K562 (cell line): ENCODE data around the gene ATG4D. TPM values are rescaled to one million over a fixed set of nuclear protein-coding genes. Genes with fewer than 3 reads are reported as not detected.

Experiments used
- BCL6 ChIP-seq: fragments of 250-450 bp; sonication (Bioruptor Pico); IDR thresholded peaks from 2 replicates; pipeline ENCODE4 v1.4.0; 2020
- CEBPZ ChIP-seq: fragments of 150-350 bp; IDR thresholded peaks from 2 replicates; pipeline ENCODE4 v1.6.1; 2014; ENCODE audit warnings: low read depth, mild to moderate bottlenecking, low read length, borderline replicate concordance
- E2F1 ChIP-seq: sonication (generic); formaldehyde crosslinking; IDR thresholded peaks from 2 replicates; pipeline ENCODE4 v1.8.1; 2023; ENCODE audit warnings: mild to moderate bottlenecking, missing genetic modification reagents, moderate library complexity
- ELF2 ChIP-seq: fragments of 250-450 bp; sonication (Bioruptor Pico); IDR thresholded peaks from 2 replicates; pipeline ENCODE4 v1.5.0; 2021; ENCODE audit warnings: mild to moderate bottlenecking
- GATA2 ChIP-seq: sonication (generic); formaldehyde crosslinking; IDR thresholded peaks from 2 replicates; pipeline ENCODE4 v1.4.0; 2020; ENCODE audit warnings: mild to moderate bottlenecking, missing genetic modification reagents
- GTF2E2 ChIP-seq: fragments of 200-800 bp; sonication (Bioruptor generic); IDR thresholded peaks from 2 replicates; pipeline ENCODE4 v1.6.1; 2016; ENCODE audit warnings: missing genetic modification characterization, missing compliant biosample characterization
- HLTF ChIP-seq: fragments of 450-650 bp; IDR thresholded peaks from 2 replicates; pipeline ENCODE4 v1.6.1; 2016
- MYC ChIP-seq, 2 experiments: fragments of 250-450 bp in 1 of 2; sonication (Bioruptor Pico) in 1 of 2; IDR thresholded peaks; 2 replicates each; pipeline versions ENCODE4 v1.5.1 to v1.6.1; 2012 to 2021; ENCODE audit warnings: low read depth in 2 of 2, borderline replicate concordance in 1 of 2, improper control_type of control experiment in 1 of 2, low read length in 1 of 2, mild to moderate bottlenecking in 1 of 2, moderate library complexity in 1 of 2
- POLR2G ChIP-seq: fragments of 200-400 bp; formaldehyde crosslinking; IDR thresholded peaks from 2 replicates; pipeline ENCODE4 v1.6.1; 2017; ENCODE audit warnings: low read depth, mild to moderate bottlenecking, antibody characterized with exemption, low read length, moderate library complexity
- POLR3A ChIP-seq: IDR thresholded peaks from 2 replicates; pipeline ENCODE4 v1.6.1; 2011; ENCODE audit warnings: borderline replicate concordance, mild to moderate bottlenecking, moderate library complexity; ENCODE audit not compliant: insufficient read length, insufficient read depth; ENCODE audit errors: extremely low read depth
- RBM22 ChIP-seq: fragments of 200-400 bp; formaldehyde crosslinking; IDR thresholded peaks from 2 replicates; pipeline ENCODE4 v1.6.1; 2018; ENCODE audit warnings: low read length, low read depth; ENCODE audit not compliant: poor library complexity, severe bottlenecking
- SAFB2 ChIP-seq: fragments of 200-400 bp; formaldehyde crosslinking; IDR thresholded peaks from 2 replicates; pipeline ENCODE4 v1.6.1; 2018; ENCODE audit warnings: borderline replicate concordance, low read length, low read depth, moderate library complexity; ENCODE audit not compliant: severe bottlenecking
- SMARCC2 ChIP-seq: fragments of 450-650 bp; IDR thresholded peaks from 2 replicates; pipeline ENCODE4 v1.6.1; 2017; ENCODE audit warnings: antibody characterized with exemption, moderate library complexity, mild to moderate bottlenecking, low read depth
- SMC3 ChIP-seq: conservative IDR thresholded peaks from 2 replicates; pipeline ENCODE4 v1.6.1; 2011; ENCODE audit warnings: low read depth, low read length, improper control_type of control experiment; ENCODE audit not compliant: insufficient read depth
- SRSF3 ChIP-seq: fragments of 200-400 bp; formaldehyde crosslinking; IDR thresholded peaks from 2 replicates; pipeline ENCODE4 v1.6.1; 2016; ENCODE audit warnings: mild to moderate bottlenecking, low read length, moderate library complexity; ENCODE audit not compliant: insufficient read depth
- STAG1 ChIP-seq: sonication (generic); formaldehyde crosslinking; IDR thresholded peaks from 2 replicates; pipeline ENCODE4 v1.5.0; 2020; ENCODE audit warnings: missing genetic modification reagents, borderline replicate concordance
- ZBTB2 ChIP-seq: fragments of 450-650 bp; IDR thresholded peaks from 2 replicates; pipeline ENCODE4 v1.6.1; 2016; ENCODE audit warnings: antibody characterized with exemption
- ZNF133 ChIP-seq: fragments of 250-450 bp; sonication (Bioruptor Pico); IDR thresholded peaks from 2 replicates; pipeline ENCODE4 v1.4.0; 2020; ENCODE audit warnings: mild to moderate bottlenecking
- ZNF175 ChIP-seq: fragments of 200-800 bp; sonication (Bioruptor generic); IDR thresholded peaks from 2 replicates; pipeline ENCODE4 v1.6.1; 2016; ENCODE audit warnings: low read depth, mild to moderate bottlenecking, missing genetic modification characterization, missing compliant biosample characterization
- ZNF253 ChIP-seq: fragments of 250-450 bp; sonication (Bioruptor Pico); conservative IDR thresholded peaks from 2 replicates; pipeline ENCODE4 v1.6.1; 2021; ENCODE audit warnings: mild to moderate bottlenecking
- ZNF449 ChIP-seq: fragments of 250-450 bp; sonication (Bioruptor Pico); IDR thresholded peaks from 2 replicates; pipeline ENCODE4 v1.8.0; 2022; ENCODE audit warnings: moderate library complexity, mild to moderate bottlenecking, inconsistent platforms
- ZNF77 ChIP-seq: fragments of 250-450 bp; sonication (Bioruptor Pico); IDR thresholded peaks from 2 replicates; pipeline ENCODE4 v1.5.0; 2020
- polyA plus RNA-seq, 8 experiments: library from polyadenylated mRNA; depleted of rRNA in 4 of 8; stranded (reverse) in 5 of 8; unstranded in 3 of 8; fragments of >200 nt; fragmentation: Nextera tagmentation in 2 of 8; fragmentation: Illumina TruSeq in 1 of 8; extraction: Ambion mirVana in 2 of 8; extraction: Trizol in 1 of 8; gene quantifications; 2 replicates each; pipeline versions ENCODE4 v1.2.1 to v1.2.3, GENCODE V29; 2011 to 2014; ENCODE audit warnings: inconsistent platforms in 1 of 8, missing spikeins in 1 of 8
- total RNA-seq, 7 experiments: library from RNA; depleted of rRNA in 6 of 7; stranded (reverse); fragments of >200 nt in 6 of 7; fragmentation: Illumina TruSeq in 2 of 7; extraction: Trizol in 2 of 7; gene quantifications; 2 replicates each; pipeline versions ENCODE4 v1.2.1 to v1.2.3, GENCODE V29; 2011 to 2021; ENCODE audit warnings: low replicate concordance in 1 of 7

The ATG4D gene
- total and polyA plus RNA-seq, 9 of the 15 experiments (the other 6 are each of a cell fraction or from before 2014, with no cell fraction given): 0.51 to 66.1 (median 22.9) TPM

GRCh38 chr19:10502524-10503001 lies 41.1 kb upstream of the ATG4D start (continued):
- TF ChIP-seq ZNF77 (no peak), ZNF253 (CRISPR knock-in tag) (no peak), SMC3 (no peak), POLR3A (no peak), ZNF175 (CRISPR knock-in tag) (no peak), STAG1 (CRISPR knock-in tag) (no peak), ZNF449 (CRISPR knock-in tag) (no peak), GTF2E2 (no peak), HLTF (no peak), ZBTB2 (no peak), E2F1 (CRISPR knock-in tag) (peak; percentile 63; the same call in 1 of the 2 replicates), SMARCC2 (no peak; the same call in 1 of the 2 replicates), ELF2 (CRISPR knock-in tag) (no peak), ZNF133 (CRISPR knock-in tag) (no peak), BCL6 (CRISPR knock-in tag) (no peak), GATA2 (CRISPR knock-in tag) (no peak), CEBPZ (no peak), SRSF3 (no peak), MYC (IDR thresholded peaks at IDR 0.05; ENCODE audit: low read depth, low read length) (peak; percentile 99), MYC (CRISPR knock-in tag; IDR thresholded peaks at IDR 0.05; ENCODE audit: borderline replicate concordance, low read depth) (no peak), POLR2G (peak; percentile 95), SAFB2 (no peak), RBM22 (peak; percentile 19)
